OCI-LY3 (cell line): ENCODE measurements around the gene OAT.

Experiments
- H2AFZ ChIP-seq: fragments of 200-600, 300-600 bp; shearing (Covaris generic); 2 replicates; pipeline ENCODE4 v1.6.0; 2014; ENCODE audit warnings: antibody characterized with exemption, low read depth, low read length
- H3K27ac ChIP-seq: fragments of 200-600, 300-600 bp; sonication (generic); 2 replicates; pipeline ENCODE4 v1.5.1; 2014; ENCODE audit warnings: mild to moderate bottlenecking, low read length, moderate library complexity, mixed read lengths
- H3K27me3 ChIP-seq: fragments of 200-600, 300-600 bp; sonication (generic); 2 replicates; pipeline ENCODE4 v1.6.1; 2014; ENCODE audit warnings: low read depth, low read length, mixed read lengths
- H3K36me3 ChIP-seq: fragments of 200-600, 300-600 bp; sonication (generic); replicated peaks from 2 replicates; pipeline ENCODE3; 2014; ENCODE audit warnings: low read depth, low read length, mixed read lengths
- H3K4me1 ChIP-seq: fragments of 300-600, 200-600 bp; sonication (generic); 2 replicates; pipeline ENCODE4 v1.6.1; 2014; ENCODE audit warnings: low read length, mixed read lengths
- H3K4me2 ChIP-seq: fragments of 200-600, 300-600 bp; sonication (generic); 2 replicates; pipeline ENCODE4 v1.6.1; 2014; ENCODE audit warnings: low read length, mixed read lengths
- H3K4me3 ChIP-seq: fragments of 300-600, 200-600 bp; sonication (generic); 2 replicates; pipeline ENCODE4 v1.5.1; 2014; ENCODE audit warnings: antibody characterized with exemption, mild to moderate bottlenecking, low read length, moderate library complexity
- H3K79me2 ChIP-seq: fragments of 300-600, 200-600 bp; shearing (Covaris generic); 2 replicates; pipeline ENCODE4 v1.6.1; 2014; ENCODE audit warnings: mild to moderate bottlenecking, low read length, mixed read lengths
- H3K9ac ChIP-seq: fragments of 300-600, 200-600 bp; shearing (Covaris generic); 2 replicates; pipeline ENCODE4 v1.6.0; 2014; ENCODE audit warnings: mild to moderate bottlenecking, low read length, moderate library complexity
- H3K9me3 ChIP-seq: fragments of 200-600, 300-600 bp; shearing (Covaris generic); 2 replicates; pipeline ENCODE4 v1.6.1; 2014; ENCODE audit warnings: low read length, mixed read lengths; ENCODE audit not compliant: insufficient read depth
- H4K20me1 ChIP-seq: fragments of 200-600, 300-600 bp; sonication (generic); 2 replicates; pipeline ENCODE4 v1.6.1; 2016; ENCODE audit warnings: low read length, mixed read lengths; ENCODE audit not compliant: insufficient read depth
- CTCF ChIP-seq: fragments of 200-600, 300-600 bp; sonication (generic); IDR thresholded peaks from 2 replicates; pipeline ENCODE4 v1.5.1; 2014; ENCODE audit warnings: antibody characterized with exemption, low read length, low read depth
- EZH2phosphoT487 ChIP-seq: fragments of 200-600 bp; shearing (Covaris generic); IDR thresholded peaks from 2 replicates; pipeline ENCODE4 v1.6.1; 2018; ENCODE audit warnings: antibody characterized with exemption, mixed run types, low read depth

OAT gene

DNA sequence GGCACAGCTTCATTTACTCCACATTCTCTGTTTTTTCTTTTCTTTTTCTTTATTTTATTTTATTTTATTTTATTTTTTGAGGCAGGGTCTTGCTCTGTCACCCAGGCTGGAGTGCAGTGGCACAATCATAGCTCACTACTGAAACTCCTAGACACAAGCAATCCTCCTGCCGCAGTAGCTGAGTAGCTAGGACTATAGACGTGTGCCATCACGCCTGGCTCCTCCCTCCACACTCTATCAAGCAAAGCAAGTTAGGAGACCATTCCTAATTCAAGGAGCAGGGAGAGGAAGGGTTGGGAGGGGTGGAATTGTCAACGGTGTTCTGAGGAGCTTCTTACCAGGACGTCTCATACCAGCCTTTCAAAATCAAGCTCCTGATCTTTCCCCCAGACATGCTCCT lies 52.4 kb downstream of the OAT start:
- no peak overlapping the region for H3K4me2 ChIP-seq
- H3K79me2 ChIP-seq: no peaks in the 10 kb centered on the region
- H3K4me3 ChIP-seq: no peak overlapping the region
- no peaks in the 10 kb centered on the region for H3K4me1 ChIP-seq
- no peaks in the 10 kb centered on the region for H3K9me3 ChIP-seq
- no peak overlapping the region for H3K27ac ChIP-seq
- H2AFZ ChIP-seq: no peak overlapping the region
- H3K27me3 ChIP-seq: no peaks in the 10 kb centered on the region
- TF ChIP-seq CTCF (no peak), EZH2phosphoT487 (no peak)
- no peaks in the 10 kb centered on the region for H4K20me1 ChIP-seq
- H3K9ac ChIP-seq: no peak overlapping the region
- no peaks in the 10 kb centered on the region for H3K36me3 ChIP-seq

GRCh38 chr10:124364674-124365073 lies 54.0 kb downstream of the OAT start:
- Histone ChIP-seq H3K4me3 (no peak overlapping the region), H2AFZ (no peak overlapping the region), H4K20me1 (no peaks in the 10 kb centered on the region), H3K27me3 (no peaks in the 10 kb centered on the region), H3K27ac (no peak overlapping the region), H3K4me2 (no peak overlapping the region), H3K9ac (no peak overlapping the region), H3K9me3 (no peaks in the 10 kb centered on the region), H3K79me2 (no peaks in the 10 kb centered on the region), H3K4me1 (no peaks in the 10 kb centered on the region), H3K36me3 (no peaks in the 10 kb centered on the region)
- TF ChIP-seq CTCF: no peak
- TF ChIP-seq EZH2phosphoT487: no peak

DNA sequence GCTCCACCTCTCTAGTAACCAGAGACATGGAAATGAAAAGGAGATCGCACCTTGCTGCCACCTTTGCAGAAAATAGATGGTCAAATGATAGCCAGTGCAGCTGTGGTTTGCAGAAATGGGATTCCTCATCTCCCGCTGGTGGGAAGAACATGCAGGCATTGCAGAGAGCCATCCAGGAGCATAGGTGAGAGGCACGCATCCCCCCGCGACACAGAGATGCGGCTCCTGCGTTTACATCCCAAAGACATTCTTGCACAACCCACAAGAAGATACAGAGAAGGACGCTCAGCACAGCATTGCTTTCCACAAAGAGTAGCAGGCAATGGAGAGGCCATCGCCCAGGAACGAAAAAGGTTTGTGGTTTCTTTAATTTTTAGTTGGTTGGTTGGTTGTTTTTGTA lies 56.2 kb downstream of the OAT start:
- Histone ChIP-seq H3K27me3 (no peaks in the 10 kb centered on the region), H3K4me1 (no peaks in the 10 kb centered on the region), H2AFZ (no peak overlapping the region), H4K20me1 (no peaks in the 10 kb centered on the region), H3K27ac (no peak overlapping the region), H3K9me3 (no peaks in the 10 kb centered on the region), H3K79me2 (no peaks in the 10 kb centered on the region), H3K4me3 (no peak overlapping the region), H3K4me2 (no peak overlapping the region), H3K9ac (no peak overlapping the region), H3K36me3 (no peaks in the 10 kb centered on the region)
- TF ChIP-seq CTCF (no peak), EZH2phosphoT487 (no peak)

DNA sequence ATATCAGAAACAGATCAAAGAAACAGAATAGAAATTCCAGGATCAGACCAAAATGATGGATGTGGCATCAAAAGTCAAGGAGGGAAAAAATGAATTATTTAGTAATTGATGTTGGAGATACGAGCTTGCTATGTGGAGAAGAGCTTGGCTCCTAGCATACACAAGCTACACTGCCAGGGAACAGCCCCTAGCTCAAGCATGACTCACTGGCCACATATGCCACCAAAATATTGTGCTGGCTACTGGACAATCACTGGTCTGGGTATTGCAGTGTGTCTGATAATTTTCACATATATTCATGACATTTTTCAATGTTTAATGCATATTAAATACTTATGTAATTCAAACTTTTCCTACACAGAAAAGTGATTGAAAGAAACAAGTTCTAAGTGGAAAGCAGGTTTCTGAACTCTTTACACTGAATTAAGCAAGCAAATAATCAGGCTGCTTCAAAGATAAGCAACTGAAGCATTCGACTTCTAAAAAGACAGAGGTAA lies 59.3 kb downstream of the OAT start:
- Histone ChIP-seq H3K4me1 (no peaks in the 10 kb centered on the region), H3K4me2 (no peak overlapping the region), H3K9me3 (no peaks in the 10 kb centered on the region), H4K20me1 (no peaks in the 10 kb centered on the region), H3K27me3 (no peaks in the 10 kb centered on the region), H2AFZ (no peak overlapping the region), H3K4me3 (no peak overlapping the region), H3K79me2 (no peaks in the 10 kb centered on the region), H3K9ac (no peak overlapping the region), H3K27ac (no peak overlapping the region), H3K36me3 (no peaks in the 10 kb centered on the region)
- no peak for TF ChIP-seq CTCF
- no peak for TF ChIP-seq EZH2phosphoT487
